Measurements from ENCODE around the gene PRKCE. TPM values are rescaled to one million over a fixed set of nuclear protein-coding genes. Genes with fewer than 3 reads are reported as not detected.

PRKCE gene
- total RNA-seq, 2 experiments from 2014 or later, result 24.9 to 26.2 TPM

DNA sequence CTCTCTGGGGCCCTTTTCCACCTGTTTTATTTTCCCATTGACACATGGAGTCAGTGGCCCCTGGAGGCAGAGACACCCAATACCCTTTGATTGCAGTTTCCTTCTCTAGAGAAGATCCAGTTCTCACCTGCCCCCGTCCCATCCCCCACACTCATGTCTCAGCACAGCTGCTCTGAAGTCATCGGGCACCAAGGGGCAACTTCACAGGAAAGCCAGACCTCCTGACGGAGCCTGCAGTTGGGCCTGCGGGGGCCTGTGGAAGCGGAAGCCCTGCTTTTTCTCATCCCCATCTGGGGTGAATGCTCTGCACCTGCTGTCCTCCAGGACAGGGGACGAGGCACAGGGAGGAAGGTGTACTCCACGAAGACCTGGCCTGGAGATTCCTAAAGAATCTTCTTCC lies 337.4 kb downstream of the PRKCE start:
- H3K9me3 Mint-ChIP-seq, result no peaks in the 10 kb centered on the region
- DNase-seq (no peak), ATAC-seq (ENCODE audit: poor library complexity) (no peak)
- H3K27ac Mint-ChIP-seq, result no peak overlapping the region
- ChIA-PET CTCF (no interaction called here), POLR2A (no interaction called here)
- no peak overlapping the region for H3K4me3 Mint-ChIP-seq
- Histone ChIP-seq H3K27me3 (ENCODE audit: control insufficient read depth in 1 of 2, insufficient read depth in 2 of 2, low read length in 2 of 2) (no peaks in the 10 kb centered on the region), H3K4me1 (ENCODE audit: insufficient read depth, low read length) (no peaks in the 10 kb centered on the region), H3K4me3 (ENCODE audit: low read length) (no peak overlapping the region), H3K9me3 (ENCODE audit: control insufficient read depth in 1 of 2, insufficient read depth in 1 of 2, low read length in 2 of 2) (no peaks in the 10 kb centered on the region), H3K36me3 (ENCODE audit: insufficient read depth, low read length) (peaks cover 6% of the 10 kb centered on the region), H3K27ac (ENCODE audit: low read depth in 1 of 2, low read length in 2 of 2) (no peak overlapping the region)
- H3K27me3 Mint-ChIP-seq, result no peaks in the 10 kb centered on the region
- intact Hi-C loops (cut with DNase I, micrococcal nuclease), result no loop called here
- H3K4me1 Mint-ChIP-seq (ENCODE audit: low read depth), result peaks cover 6% of the 10 kb centered on the region
- H3K36me3 Mint-ChIP-seq (ENCODE audit: low read depth), result no peaks in the 10 kb centered on the region
- TF ChIP-seq, protein P1, sequence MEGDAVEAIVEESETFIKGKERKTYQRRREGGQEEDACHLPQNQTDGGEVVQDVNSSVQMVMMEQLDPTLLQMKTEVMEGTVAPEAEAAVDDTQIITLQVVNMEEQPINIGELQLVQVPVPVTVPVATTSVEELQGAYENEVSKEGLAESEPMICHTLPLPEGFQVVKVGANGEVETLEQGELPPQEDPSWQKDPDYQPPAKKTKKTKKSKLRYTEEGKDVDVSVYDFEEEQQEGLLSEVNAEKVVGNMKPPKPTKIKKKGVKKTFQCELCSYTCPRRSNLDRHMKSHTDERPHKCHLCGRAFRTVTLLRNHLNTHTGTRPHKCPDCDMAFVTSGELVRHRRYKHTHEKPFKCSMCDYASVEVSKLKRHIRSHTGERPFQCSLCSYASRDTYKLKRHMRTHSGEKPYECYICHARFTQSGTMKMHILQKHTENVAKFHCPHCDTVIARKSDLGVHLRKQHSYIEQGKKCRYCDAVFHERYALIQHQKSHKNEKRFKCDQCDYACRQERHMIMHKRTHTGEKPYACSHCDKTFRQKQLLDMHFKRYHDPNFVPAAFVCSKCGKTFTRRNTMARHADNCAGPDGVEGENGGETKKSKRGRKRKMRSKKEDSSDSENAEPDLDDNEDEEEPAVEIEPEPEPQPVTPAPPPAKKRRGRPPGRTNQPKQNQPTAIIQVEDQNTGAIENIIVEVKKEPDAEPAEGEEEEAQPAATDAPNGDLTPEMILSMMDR (IDR thresholded peaks at IDR 0.05), result no peak

DNA sequence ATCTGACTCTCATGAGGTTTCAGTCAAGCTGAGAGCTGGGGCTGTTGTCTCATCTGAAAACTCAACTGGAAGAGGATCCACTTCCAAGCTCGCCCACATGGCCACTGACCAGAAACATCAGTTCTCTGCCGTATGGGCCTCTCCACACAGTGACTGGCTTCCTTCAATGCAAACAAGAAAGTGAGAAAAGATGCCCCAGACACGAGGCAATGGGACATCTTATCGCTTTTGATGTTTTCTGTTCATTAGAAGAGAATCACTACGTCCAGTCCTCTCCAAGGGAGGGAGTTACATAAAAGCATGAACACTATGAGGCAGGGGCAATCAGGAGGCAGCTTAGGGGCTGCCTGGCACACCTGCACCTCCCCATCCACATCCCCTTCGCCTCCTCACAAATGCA lies 338.7 kb downstream of the PRKCE start:
- no peaks in the 10 kb centered on the region for H3K9me3 ChIP-seq (ENCODE audit: control insufficient read depth in 1 of 2, insufficient read depth in 1 of 2, low read length in 2 of 2)
- no peaks in the 10 kb centered on the region for H3K4me1 ChIP-seq (ENCODE audit: insufficient read depth, low read length)
- Mint-ChIP-seq H3K4me3 (no peak overlapping the region), H3K36me3 (ENCODE audit: low read depth) (no peaks in the 10 kb centered on the region), H3K27ac (no peak overlapping the region), H3K9me3 (no peaks in the 10 kb centered on the region), H3K27me3 (no peaks in the 10 kb centered on the region), H3K4me1 (ENCODE audit: low read depth) (peaks cover 6% of the 10 kb centered on the region)
- no peak for DNase-seq
- TF ChIP-seq, protein P1 (IDR thresholded peaks at IDR 0.05), result no peak
- CTCF ChIA-PET, result no interaction called here
- intact Hi-C loops (cut with DNase I, micrococcal nuclease), result loop anchor here (2.0 to 5.0 kb wide), 4 partner anchors 348 to 899 kb away; no protein-coding TSS in a partner anchor
- POLR2A ChIA-PET, result no interaction called here
- H3K27ac ChIP-seq (ENCODE audit: low read depth in 1 of 2, low read length in 2 of 2), result no peak overlapping the region
- no peak for ATAC-seq (ENCODE audit: poor library complexity)
- H3K27me3 ChIP-seq (ENCODE audit: control insufficient read depth in 1 of 2, insufficient read depth in 2 of 2, low read length in 2 of 2), result no peaks in the 10 kb centered on the region
- H3K36me3 ChIP-seq (ENCODE audit: insufficient read depth, low read length), result peaks cover 3% of the 10 kb centered on the region
- H3K4me3 ChIP-seq (ENCODE audit: low read length), result no peak overlapping the region

- TF ChIP-seq, protein P1 (IDR thresholded peaks at IDR 0.05), result no peak
- Histone ChIP-seq H3K9me3 (ENCODE audit: control insufficient read depth in 1 of 2, insufficient read depth in 1 of 2, low read length in 2 of 2) (no peaks in the 10 kb centered on the region), H3K4me1 (ENCODE audit: insufficient read depth, low read length) (no peaks in the 10 kb centered on the region), H3K27ac (ENCODE audit: low read depth in 1 of 2, low read length in 2 of 2) (no peak overlapping the region), H3K27me3 (ENCODE audit: control insufficient read depth in 1 of 2, insufficient read depth in 2 of 2, low read length in 2 of 2) (no peaks in the 10 kb centered on the region), H3K4me3 (ENCODE audit: low read length) (no peak overlapping the region), H3K36me3 (ENCODE audit: insufficient read depth, low read length) (peaks cover 3% of the 10 kb centered on the region)
- Mint-ChIP-seq H3K27ac (no peak overlapping the region), H3K4me1 (ENCODE audit: low read depth) (peaks cover 6% of the 10 kb centered on the region), H3K36me3 (ENCODE audit: low read depth) (no peaks in the 10 kb centered on the region), H3K27me3 (no peaks in the 10 kb centered on the region), H3K4me3 (no peak overlapping the region), H3K9me3 (no peaks in the 10 kb centered on the region)
- POLR2A ChIA-PET, result no interaction called here
- CTCF ChIA-PET, result no interaction called here
- ATAC-seq (ENCODE audit: poor library complexity) (no peak), DNase-seq (no peak)
- intact Hi-C loops (cut with DNase I, micrococcal nuclease), result loop anchor here (2.0 to 5.0 kb wide), 3 partner anchors 350 to 659 kb away; no protein-coding TSS in a partner anchor
Measured at GRCh38 chr2:45992021-45992740, 340.7 kb downstream of the PRKCE start.
